GM19455 (cell line): ENCODE results near the gene LRRC40.

ENCODE experiments used
- ATAC-seq: cut with Tn5 transposase; IDR thresholded peaks from one replicate; pipeline ENCODE4 v1.9.1; 2021; ENCODE audit not compliant: unreplicated experiment

LRRC40 gene

DNA sequence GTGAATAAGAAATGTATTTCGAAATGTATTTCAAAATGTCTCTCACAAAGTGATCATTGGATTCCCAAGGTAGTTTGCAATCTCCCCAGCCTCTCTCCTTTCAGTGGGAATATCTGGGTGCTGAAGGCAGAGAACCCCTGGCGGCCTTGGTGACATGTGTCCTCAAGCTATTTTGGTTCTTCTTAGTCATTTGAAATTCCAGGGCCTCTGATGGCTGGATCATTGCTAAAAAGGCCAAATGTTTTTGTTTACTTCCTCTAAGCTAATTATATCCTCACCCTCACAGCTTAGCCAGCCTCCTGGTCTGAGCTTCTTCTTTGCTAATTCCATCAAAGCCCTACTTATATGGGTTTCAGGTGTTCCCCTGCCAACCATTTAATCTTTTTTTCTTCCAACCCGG lies 71.2 kb downstream of the LRRC40 start:
- no peak for ATAC-seq

DNA sequence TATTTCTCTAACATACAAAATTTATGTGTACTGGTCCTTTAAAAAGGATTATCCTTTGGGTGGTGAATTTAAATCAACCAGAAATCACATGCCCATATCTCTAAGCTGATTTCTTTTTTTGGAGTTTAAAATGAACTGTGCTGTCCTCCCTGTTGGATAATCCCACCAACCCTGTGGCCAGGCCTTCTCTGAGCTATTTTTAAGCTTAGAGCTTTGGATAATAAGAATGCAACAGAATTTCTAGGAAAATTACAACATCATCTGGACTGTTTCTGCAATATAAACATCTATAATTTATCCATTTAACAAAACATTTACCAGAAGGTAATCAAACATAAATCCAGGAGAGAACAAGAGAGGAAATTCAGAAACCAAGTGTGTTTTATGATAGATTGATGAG lies 88.3 kb downstream of the LRRC40 start:
- ATAC-seq, result no peak

DNA sequence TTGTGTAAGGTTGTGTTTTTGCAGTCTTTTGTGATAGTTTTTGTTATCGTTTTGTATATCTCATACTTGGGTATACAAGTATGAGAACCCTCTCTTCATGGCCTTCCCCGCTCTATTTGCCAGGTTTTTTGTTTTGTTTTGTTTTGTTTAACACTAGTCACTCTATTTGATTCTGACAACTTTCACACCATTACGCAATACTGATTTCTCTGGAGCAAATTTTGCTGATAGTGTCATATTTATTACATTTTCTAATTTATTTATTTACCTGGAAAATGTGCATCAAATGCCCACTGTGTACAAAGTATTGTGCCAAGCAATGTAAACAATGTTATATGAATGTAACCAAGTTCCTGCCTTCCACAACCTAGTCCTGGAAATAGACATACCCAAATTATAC lies 90.1 kb downstream of the LRRC40 start:
- no peak for ATAC-seq

DNA sequence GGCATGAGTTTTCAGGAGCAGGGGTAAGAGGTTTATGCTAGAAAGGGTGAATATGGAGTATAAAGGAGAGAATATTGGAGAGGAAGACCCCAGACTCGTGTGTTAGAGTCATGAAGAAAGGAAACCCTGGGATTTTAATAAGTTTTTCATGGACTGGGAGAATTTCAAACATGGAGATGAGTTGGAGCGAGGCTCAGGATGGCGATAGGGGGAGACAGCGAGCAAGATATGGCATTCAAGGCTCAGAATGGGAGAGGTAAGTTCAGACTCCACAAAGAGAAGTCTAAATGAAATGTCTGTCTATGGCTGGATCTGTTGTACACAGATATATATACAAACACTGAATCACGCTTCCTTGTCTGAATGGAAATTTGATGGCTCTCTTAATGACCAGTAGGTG lies 92.5 kb downstream of the LRRC40 start:
- no peak for ATAC-seq

DNA sequence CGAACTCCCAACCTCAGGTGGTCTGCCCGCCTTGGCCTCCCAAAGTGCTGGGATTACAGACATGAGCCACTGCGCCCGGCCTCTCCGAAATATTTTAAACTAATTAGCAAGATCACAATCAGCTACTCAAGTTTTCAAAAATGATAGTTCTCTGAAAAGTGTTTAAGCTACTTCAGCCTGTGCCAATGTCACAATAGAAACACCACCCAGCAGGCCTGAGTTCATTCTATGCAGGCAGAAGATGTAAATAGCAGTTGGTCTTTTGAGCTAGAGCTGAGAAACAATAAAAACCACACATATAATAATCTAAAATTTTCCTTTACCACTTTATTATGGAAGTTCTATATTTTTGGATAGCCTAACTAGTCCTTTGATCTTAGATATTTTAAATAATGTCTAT lies 96.1 kb downstream of the LRRC40 start:
- ATAC-seq, result no peak

DNA sequence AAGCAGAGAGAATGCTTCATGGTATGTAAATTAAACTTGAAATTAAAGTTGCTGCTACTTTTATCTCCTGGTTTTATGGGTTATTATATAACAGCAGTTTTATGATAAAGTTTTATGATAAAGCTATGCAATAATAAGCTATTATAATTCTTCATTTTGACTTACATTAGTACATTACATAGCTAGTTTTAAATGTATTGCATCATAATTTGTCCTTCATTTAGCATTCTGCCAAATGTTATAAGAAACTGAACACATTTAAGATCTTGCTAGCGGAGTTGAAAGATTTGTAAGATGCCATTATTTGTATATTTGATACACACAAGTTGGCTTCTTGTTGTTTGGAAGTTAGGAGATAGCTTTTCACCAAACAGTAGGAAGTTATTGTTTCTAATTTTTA lies 101.6 kb downstream of the LRRC40 start:
- ATAC-seq, result no peak

DNA sequence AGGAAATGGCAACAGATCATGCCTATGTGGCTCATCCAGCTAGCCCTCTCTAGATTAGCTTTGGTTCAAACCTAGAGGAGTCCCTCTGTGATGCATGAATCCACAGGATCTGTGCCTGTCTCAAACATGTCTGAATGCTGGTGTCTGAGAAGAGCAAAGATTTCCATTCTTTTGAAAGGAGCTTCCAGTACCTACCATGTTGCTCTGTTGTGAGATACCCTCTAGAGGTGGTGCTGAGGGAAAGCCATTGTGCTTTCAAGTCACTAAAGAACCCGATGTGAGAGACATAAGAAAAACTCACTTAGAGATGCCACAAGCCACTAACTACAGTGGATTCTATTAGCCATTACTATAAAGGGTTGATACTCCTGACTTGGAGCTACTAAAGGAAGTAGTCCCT lies 103.6 kb downstream of the LRRC40 start:
- ATAC-seq, result no peak

DNA sequence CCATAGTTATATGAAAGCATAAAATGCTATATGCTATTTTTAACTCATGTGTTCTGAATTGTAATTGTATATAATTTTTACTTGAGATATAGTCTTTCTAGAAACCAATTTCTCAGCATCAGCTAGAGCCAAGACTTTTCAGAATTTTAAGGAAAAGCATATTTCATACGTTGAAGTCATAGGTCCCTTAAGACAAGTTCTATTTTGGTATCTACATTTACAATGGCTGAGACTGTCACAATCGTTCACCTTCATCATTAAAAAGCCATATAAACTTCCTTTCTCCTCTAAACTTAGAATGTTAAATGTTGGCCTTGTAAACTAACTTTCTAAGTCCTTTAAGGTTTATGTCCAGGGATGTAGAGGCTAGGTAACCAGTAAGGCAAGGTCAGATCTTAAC lies 104.1 kb downstream of the LRRC40 start:
- no peak for ATAC-seq
